ENCODE measurements around the gene CEACAM3. TPM values are rescaled to one million over a fixed set of nuclear protein-coding genes. Genes with fewer than 3 reads are reported as not detected.
A peak's percentile ranks its signal among the peaks of the same experiment; 100 is the strongest.

The CEACAM3 gene
- total RNA-seq, 1 donor from 2014 or later: 1.2 TPM

DNA sequence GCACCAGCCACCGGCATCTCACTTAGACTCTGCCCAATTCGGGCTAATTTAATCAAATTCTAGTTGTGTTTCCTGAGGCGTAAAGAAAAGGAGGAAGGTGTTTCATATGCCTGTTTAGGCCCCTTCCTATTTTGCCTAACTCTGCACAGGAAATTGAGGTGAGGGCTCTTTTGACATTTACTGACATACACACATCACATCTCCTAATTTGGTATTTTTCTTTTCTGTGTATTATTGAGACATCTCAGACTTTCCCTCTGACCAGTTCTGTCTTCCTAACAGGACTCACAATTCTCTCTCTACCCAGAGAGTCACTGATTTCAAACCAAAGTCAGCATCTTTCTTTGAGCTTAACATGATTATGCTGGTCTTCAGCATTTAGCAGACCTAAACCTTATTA, 7.9 kb downstream of the CEACAM3 start:
- no peak for DNase-seq
- Histone ChIP-seq H3K27me3 (no peaks in the 10 kb centered on the region), H3K9me3 (no peaks in the 10 kb centered on the region), H3K4me1 (peaks cover 7% of the 10 kb centered on the region), H3K4me3 (no peak overlapping the region), H3K27ac (no peak overlapping the region), H3K36me3 (no peaks in the 10 kb centered on the region)
- intact Hi-C loops (cut with DNase I): no loop called here
- TF ChIP-seq, protein P1, sequence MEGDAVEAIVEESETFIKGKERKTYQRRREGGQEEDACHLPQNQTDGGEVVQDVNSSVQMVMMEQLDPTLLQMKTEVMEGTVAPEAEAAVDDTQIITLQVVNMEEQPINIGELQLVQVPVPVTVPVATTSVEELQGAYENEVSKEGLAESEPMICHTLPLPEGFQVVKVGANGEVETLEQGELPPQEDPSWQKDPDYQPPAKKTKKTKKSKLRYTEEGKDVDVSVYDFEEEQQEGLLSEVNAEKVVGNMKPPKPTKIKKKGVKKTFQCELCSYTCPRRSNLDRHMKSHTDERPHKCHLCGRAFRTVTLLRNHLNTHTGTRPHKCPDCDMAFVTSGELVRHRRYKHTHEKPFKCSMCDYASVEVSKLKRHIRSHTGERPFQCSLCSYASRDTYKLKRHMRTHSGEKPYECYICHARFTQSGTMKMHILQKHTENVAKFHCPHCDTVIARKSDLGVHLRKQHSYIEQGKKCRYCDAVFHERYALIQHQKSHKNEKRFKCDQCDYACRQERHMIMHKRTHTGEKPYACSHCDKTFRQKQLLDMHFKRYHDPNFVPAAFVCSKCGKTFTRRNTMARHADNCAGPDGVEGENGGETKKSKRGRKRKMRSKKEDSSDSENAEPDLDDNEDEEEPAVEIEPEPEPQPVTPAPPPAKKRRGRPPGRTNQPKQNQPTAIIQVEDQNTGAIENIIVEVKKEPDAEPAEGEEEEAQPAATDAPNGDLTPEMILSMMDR (IDR thresholded peaks at IDR 0.05): no peak
- no peak for ATAC-seq

DNA sequence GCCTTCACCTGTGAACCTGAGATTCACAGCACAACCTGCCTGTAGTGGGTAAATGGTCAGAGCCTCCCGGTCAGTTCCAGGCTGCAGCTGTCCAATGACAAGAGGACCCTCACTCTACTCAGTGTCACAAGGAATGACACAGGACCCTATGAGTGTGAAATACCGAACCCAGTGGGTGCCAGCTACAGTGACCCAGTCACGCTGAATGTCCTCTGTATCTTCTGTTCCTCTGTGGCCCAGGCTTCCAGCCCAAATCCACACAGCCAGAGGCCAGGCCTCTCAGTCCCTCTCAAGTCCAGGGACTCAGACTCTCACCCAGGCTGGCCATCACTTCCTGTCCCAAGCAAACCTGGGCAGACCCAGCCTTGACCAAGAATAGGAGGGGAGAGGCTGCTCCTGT, 10.8 kb downstream of the CEACAM3 start:
- no peaks in the 10 kb centered on the region for H3K9me3 ChIP-seq
- peaks cover 4% of the 10 kb centered on the region for H3K4me1 ChIP-seq
- H3K27me3 ChIP-seq: no peaks in the 10 kb centered on the region
- no peaks in the 10 kb centered on the region for H3K36me3 ChIP-seq
- no peak for DNase-seq
- intact Hi-C loops (cut with DNase I): no loop called here
- H3K27ac ChIP-seq: no peak overlapping the region
- no peak for ATAC-seq
- TF ChIP-seq, protein P1 (IDR thresholded peaks at IDR 0.05): no peak
- H3K4me3 ChIP-seq: no peak overlapping the region

DNA sequence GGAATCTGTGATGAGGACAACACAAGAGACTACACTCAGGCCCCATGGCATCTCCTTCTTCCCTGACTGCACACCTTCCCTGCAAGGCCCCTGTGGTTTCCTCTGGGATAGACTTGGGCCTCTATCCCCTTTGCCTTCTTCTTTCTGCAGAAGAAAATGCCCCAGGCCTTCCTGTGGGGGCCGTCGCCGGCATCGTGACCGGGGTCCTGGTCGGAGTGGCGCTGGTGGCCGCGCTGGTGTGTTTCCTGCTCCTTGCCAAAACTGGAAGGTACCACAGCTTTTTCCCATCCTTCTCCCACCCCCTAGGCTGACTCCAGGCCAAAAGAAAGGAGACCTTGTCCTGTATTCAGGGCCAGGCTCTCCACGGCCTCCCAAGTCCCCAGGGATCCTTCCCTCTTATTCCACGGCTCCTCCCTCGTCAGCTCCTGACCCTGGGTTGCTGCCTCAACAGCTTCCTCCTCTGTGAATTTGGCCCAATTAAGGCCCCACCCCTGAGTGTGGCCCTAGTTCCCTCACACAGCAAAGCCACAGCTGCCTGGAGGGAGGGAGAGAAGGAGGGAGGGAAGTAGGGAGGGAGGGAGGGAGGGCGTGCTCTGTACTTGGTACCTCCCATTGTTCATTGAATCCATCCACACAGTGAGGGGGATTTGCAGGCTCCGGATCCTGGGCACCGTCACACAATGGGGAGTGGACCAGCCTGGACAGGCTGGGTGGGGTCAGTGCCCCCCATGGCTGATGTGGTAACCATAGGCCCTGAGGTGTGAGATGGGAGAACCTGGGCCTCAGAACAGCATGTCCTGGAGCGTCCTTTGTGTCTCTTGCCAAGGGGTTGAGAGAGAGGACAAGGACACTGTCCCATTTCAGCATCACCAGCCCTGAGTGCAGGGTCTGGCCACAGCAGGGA, 12.5 kb downstream of the CEACAM3 start:
- intact Hi-C loops (cut with DNase I): no loop called here
- Histone ChIP-seq H3K4me3 (no peak overlapping the region), H3K9me3 (no peaks in the 10 kb centered on the region), H3K36me3 (no peaks in the 10 kb centered on the region), H3K27ac (no peak overlapping the region), H3K27me3 (no peaks in the 10 kb centered on the region), H3K4me1 (no peaks in the 10 kb centered on the region)
- TF ChIP-seq, protein P1 (IDR thresholded peaks at IDR 0.05): no peak
- DNase-seq (peak; percentile 65), ATAC-seq (peak; percentile 85)

DNA sequence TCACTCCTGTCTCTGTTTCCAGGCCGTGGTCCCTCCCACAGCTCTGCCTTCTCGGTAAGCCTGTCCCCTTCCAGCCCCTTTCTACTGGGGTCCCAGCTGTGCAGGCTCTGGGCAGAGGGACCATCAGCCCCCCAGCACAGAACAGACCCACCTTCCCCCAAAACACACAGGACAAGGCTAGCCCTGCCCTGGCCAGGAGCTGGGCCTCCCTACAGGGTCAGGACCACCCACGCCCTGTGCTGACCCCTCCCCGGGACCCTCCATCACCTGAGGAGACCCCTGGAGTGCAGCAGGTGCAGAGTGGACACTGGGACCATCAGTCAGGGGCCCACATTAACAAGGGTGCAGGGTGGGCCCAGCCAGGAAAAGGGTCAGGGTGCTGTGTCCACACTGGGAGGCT, 13.9 kb downstream of the CEACAM3 start:
- no peak overlapping the region for H3K27ac ChIP-seq

DNA sequence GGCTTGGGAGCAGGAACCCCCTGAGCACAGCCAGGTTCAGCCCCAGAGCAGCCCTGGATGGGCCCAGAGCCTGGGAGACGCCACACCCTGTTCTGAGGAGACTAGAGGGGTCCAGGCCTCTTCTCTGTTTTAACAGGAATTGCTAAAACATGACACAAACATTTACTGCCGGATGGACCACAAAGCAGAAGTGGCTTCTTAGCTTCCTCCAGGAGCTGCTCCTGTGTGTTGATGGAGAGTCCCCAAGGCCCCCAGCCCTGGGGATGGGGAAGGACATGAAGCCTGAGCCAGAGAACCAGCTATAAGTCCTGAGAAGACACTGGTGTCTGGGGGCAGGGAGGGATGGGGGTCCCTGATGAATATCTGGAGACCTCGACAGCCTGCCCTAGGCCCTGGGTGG, 14.6 kb downstream of the CEACAM3 start:
- TF ChIP-seq, protein P1 (IDR thresholded peaks at IDR 0.05): no peak
- Histone ChIP-seq H3K27ac (no peak overlapping the region), H3K27me3 (no peaks in the 10 kb centered on the region), H3K36me3 (no peaks in the 10 kb centered on the region), H3K9me3 (no peaks in the 10 kb centered on the region), H3K4me1 (no peaks in the 10 kb centered on the region), H3K4me3 (no peak overlapping the region)
- intact Hi-C loops (cut with DNase I): no loop called here
- ATAC-seq: peak; percentile 74
- DNase-seq: no peak

More for the DNA sequence above, 13.9 kb downstream of the CEACAM3 start:
- no peaks in the 10 kb centered on the region for H3K4me1 ChIP-seq
- no peaks in the 10 kb centered on the region for H3K9me3 ChIP-seq
- no peaks in the 10 kb centered on the region for H3K36me3 ChIP-seq
- no peak overlapping the region for H3K4me3 ChIP-seq
- DNase-seq (no peak), ATAC-seq (no peak)
- intact Hi-C loops (cut with DNase I): no loop called here
- H3K27me3 ChIP-seq: no peaks in the 10 kb centered on the region
- TF ChIP-seq, protein P1 (IDR thresholded peaks at IDR 0.05): no peak

Measured in upper lobe of right lung (tissue), 1 donor.